Neural cell (in vitro differentiated cells): ENCODE measurements around the gene EHHADH. TPM values are rescaled to one million over a fixed set of nuclear protein-coding genes. Genes with fewer than 3 reads are reported as not detected.

ENCODE experiments used
- H2AFZ ChIP-seq: fragments of 200-600, 300-800 bp; sonication (generic), shearing (Covaris generic); 2 replicates; pipeline ENCODE4 v1.6.0; 2014; ENCODE audit warnings: low read depth, mild to moderate bottlenecking, antibody characterized with exemption, low read length, moderate library complexity
- H3F3A ChIP-seq: fragments of 200-600 bp; shearing (Covaris generic); 2 replicates; pipeline ENCODE4 v1.6.1; 2016; ENCODE audit warnings: mild to moderate bottlenecking, moderate library complexity, mixed read lengths, antibody characterized with exemption, low read length; ENCODE audit not compliant: insufficient read depth, poor library complexity, severe bottlenecking
- H3K27ac ChIP-seq: fragments of 200-600, 300-800 bp; sonication (generic), shearing (Covaris generic); 2 replicates; pipeline ENCODE4 v1.5.1; 2014; ENCODE audit warnings: mild to moderate bottlenecking, low read length, moderate library complexity
- H3K27me3 ChIP-seq: fragments of 300-800, 200-600 bp; sonication (generic), shearing (Covaris generic); 2 replicates; pipeline ENCODE4 v1.6.0; 2014; ENCODE audit warnings: mild to moderate bottlenecking, low read depth, low read length, moderate library complexity; ENCODE audit not compliant: insufficient read depth
- H3K36me3 ChIP-seq: fragments of 300-800, 200-600 bp; sonication (generic), shearing (Covaris generic); 2 replicates; pipeline ENCODE4 v1.5.1; 2014; ENCODE audit warnings: mild to moderate bottlenecking, antibody characterized with exemption, low read length, moderate library complexity; ENCODE audit not compliant: insufficient read depth
- H3K4me2 ChIP-seq: fragments of 300-800, 200-600 bp; sonication (generic), shearing (Covaris generic); 2 replicates; pipeline ENCODE4 v1.6.0; 2014; ENCODE audit warnings: mild to moderate bottlenecking, low read length
- H3K4me3 ChIP-seq: fragments of 300-800, 200-600 bp; sonication (generic), shearing (Covaris generic); 2 replicates; pipeline ENCODE4 v1.5.1; 2014; ENCODE audit warnings: mild to moderate bottlenecking, low read length, moderate library complexity
- H3K79me2 ChIP-seq: fragments of 200-600 bp; shearing (Covaris generic); replicated peaks from 2 replicates; pipeline ENCODE4 v1.6.0; 2014; ENCODE audit warnings: mild to moderate bottlenecking, low read length, moderate library complexity; ENCODE audit not compliant: insufficient read depth
- H3K9ac ChIP-seq: fragments of 300-800, 200-600 bp; sonication (generic), shearing (Covaris generic); 2 replicates; pipeline ENCODE4 v1.6.1; 2016; ENCODE audit warnings: mild to moderate bottlenecking, low read length, mixed read lengths
- H3K9me2 ChIP-seq: fragments of 200-600 bp; shearing (Covaris generic); 2 replicates; pipeline ENCODE4 v1.6.1; 2016; ENCODE audit warnings: mild to moderate bottlenecking, low read length, mixed read lengths; ENCODE audit not compliant: insufficient read depth
- H3K9me3 ChIP-seq: fragments of 200-600, 300-800 bp; sonication (generic), shearing (Covaris generic); 2 replicates; pipeline ENCODE4 v1.6.1; 2016; ENCODE audit warnings: mild to moderate bottlenecking, mixed run types, low read length, moderate library complexity, mixed read lengths
- H4K20me1 ChIP-seq: fragments of 200-600 bp; shearing (Covaris generic); 2 replicates; pipeline ENCODE4 v1.6.1; 2016; ENCODE audit warnings: mild to moderate bottlenecking, mixed run types; ENCODE audit not compliant: insufficient read depth
- EP300 ChIP-seq: fragments of 450-650 bp; conservative IDR thresholded peaks from 2 replicates; pipeline ENCODE4 v1.6.1; 2014; ENCODE audit warnings: antibody characterized with exemption, mild to moderate bottlenecking, moderate library complexity; ENCODE audit not compliant: poor library complexity, severe bottlenecking
- EZH2 ChIP-seq: fragments of 200-600, 300-800 bp; shearing (Covaris generic), sonication (generic); IDR thresholded peaks from 2 replicates; pipeline ENCODE4 v1.6.1; 2014; ENCODE audit warnings: antibody characterized with exemption, low read length, borderline replicate concordance, mild to moderate bottlenecking; ENCODE audit not compliant: insufficient read depth, poor library complexity, severe bottlenecking
- MXI1 ChIP-seq: fragments of 450-650 bp; conservative IDR thresholded peaks from 2 replicates; pipeline ENCODE4 v1.6.1; 2014; ENCODE audit warnings: antibody characterized with exemption, mild to moderate bottlenecking; ENCODE audit not compliant: poor library complexity, severe bottlenecking
- POLR2AphosphoS5 ChIP-seq: IDR thresholded peaks from 2 replicates; pipeline ENCODE4 v1.6.1; 2012
- RAD21 ChIP-seq: fragments of 450-650 bp; conservative IDR thresholded peaks from 2 replicates; pipeline ENCODE4 v1.6.1; 2014; ENCODE audit warnings: antibody characterized with exemption, mild to moderate bottlenecking, moderate library complexity
- REST ChIP-seq: IDR thresholded peaks from 2 replicates; pipeline ENCODE4 v1.6.1; 2012; ENCODE audit warnings: borderline replicate concordance
- SMC3 ChIP-seq: fragments of 450-650 bp; conservative IDR thresholded peaks from 2 replicates; pipeline ENCODE4 v1.6.1; 2014; ENCODE audit warnings: antibody characterized with exemption, mild to moderate bottlenecking, moderate library complexity; ENCODE audit not compliant: poor library complexity
- TAF1 ChIP-seq: IDR thresholded peaks from 2 replicates; pipeline ENCODE4 v1.6.1; 2012; ENCODE audit warnings: low read depth
- polyA plus RNA-seq: library from polyadenylated mRNA; depleted of rRNA; stranded (reverse); fragments of >200 nt; gene quantifications from 2 replicates; pipeline ENCODE4 v1.2.3, GENCODE V29; 2014
- TF ChIP-seq, protein P1 (sequence below): fragments of 450-650 bp; IDR thresholded peaks from 2 replicates; pipeline ENCODE4 v1.5.1; 2014; ENCODE audit warnings: antibody characterized with exemption, mild to moderate bottlenecking, moderate library complexity; ENCODE audit not compliant: poor library complexity, severe bottlenecking

Gene EHHADH
- polyA plus RNA-seq, 1 donor from 2014 or later: 2.0 TPM

DNA sequence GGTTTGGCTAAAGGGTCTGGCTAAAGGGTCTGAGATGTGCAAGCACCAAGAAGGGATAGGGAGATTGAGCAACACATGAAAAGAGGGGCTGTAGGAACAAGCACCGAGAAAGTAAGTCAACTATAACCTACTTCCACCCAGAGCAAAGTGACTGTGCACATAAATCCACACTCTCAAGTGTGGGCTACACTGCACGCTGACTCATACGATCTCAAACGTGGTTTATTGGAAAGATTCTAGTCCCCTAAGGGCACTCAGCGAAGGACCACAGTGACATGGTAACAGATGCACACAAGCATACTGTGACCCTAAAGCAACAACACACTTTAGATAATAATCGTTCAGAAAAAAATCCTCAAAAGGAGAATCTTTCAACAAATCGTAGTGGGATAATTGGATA is 48.0 kb downstream of the EHHADH start:
- Histone ChIP-seq H3K4me3 (no peak overlapping the region), H3K9me3 (no peaks in the 10 kb centered on the region), H3K36me3 (no peaks in the 10 kb centered on the region), H2AFZ (no peak overlapping the region), H3K9me2 (no peaks in the 10 kb centered on the region), H3K4me2 (no peak overlapping the region), H3K27ac (no peak overlapping the region), H3K27me3 (no peaks in the 10 kb centered on the region), H4K20me1 (no peaks in the 10 kb centered on the region), H3K9ac (no peak overlapping the region), H3K79me2 (no peaks in the 10 kb centered on the region), H3F3A (no peaks in the 10 kb centered on the region)
- no peak for TF ChIP-seq EP300
- no peak for TF ChIP-seq POLR2AphosphoS5
- TF ChIP-seq SMC3: no peak
- no peak for TF ChIP-seq MXI1
- TF ChIP-seq EZH2: no peak
- no peak for TF ChIP-seq REST
- no peak for TF ChIP-seq TAF1
- TF ChIP-seq, protein P1, sequence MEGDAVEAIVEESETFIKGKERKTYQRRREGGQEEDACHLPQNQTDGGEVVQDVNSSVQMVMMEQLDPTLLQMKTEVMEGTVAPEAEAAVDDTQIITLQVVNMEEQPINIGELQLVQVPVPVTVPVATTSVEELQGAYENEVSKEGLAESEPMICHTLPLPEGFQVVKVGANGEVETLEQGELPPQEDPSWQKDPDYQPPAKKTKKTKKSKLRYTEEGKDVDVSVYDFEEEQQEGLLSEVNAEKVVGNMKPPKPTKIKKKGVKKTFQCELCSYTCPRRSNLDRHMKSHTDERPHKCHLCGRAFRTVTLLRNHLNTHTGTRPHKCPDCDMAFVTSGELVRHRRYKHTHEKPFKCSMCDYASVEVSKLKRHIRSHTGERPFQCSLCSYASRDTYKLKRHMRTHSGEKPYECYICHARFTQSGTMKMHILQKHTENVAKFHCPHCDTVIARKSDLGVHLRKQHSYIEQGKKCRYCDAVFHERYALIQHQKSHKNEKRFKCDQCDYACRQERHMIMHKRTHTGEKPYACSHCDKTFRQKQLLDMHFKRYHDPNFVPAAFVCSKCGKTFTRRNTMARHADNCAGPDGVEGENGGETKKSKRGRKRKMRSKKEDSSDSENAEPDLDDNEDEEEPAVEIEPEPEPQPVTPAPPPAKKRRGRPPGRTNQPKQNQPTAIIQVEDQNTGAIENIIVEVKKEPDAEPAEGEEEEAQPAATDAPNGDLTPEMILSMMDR: no peak
- TF ChIP-seq RAD21: no peak

DNA sequence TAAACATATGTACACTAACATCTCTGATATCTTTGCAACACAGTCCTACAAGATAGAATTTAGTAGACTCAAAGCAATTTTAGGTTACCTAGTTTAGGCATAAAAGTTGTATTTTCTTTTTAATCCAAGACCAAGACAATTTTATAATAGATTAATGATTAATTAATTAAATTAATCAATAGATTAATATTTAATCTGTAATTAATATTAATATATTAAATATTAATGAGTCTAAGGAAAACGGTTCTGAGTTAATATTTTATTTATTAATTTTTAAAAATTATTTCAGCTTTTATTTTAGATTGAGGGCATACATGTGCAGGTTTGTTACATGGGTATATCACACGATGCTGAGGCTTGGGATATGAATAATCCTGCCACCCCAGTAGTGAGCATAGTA is 49.0 kb downstream of the EHHADH start:
- no peak overlapping the region for H3K4me3 ChIP-seq
- H4K20me1 ChIP-seq: no peaks in the 10 kb centered on the region
- no peak overlapping the region for H3K4me2 ChIP-seq
- no peaks in the 10 kb centered on the region for H3K27me3 ChIP-seq
- H3K9me2 ChIP-seq: no peaks in the 10 kb centered on the region
- H3K79me2 ChIP-seq: no peaks in the 10 kb centered on the region
- no peak overlapping the region for H2AFZ ChIP-seq
- H3K9ac ChIP-seq: no peak overlapping the region
- no peaks in the 10 kb centered on the region for H3K9me3 ChIP-seq
- no peak for TF ChIP-seq EZH2
- TF ChIP-seq RAD21: no peak
- TF ChIP-seq TAF1: no peak
- TF ChIP-seq POLR2AphosphoS5: no peak
- TF ChIP-seq EP300: no peak
- TF ChIP-seq SMC3: no peak
- TF ChIP-seq, protein P1: no peak
- no peak for TF ChIP-seq REST
- TF ChIP-seq MXI1: no peak
- H3F3A ChIP-seq: no peaks in the 10 kb centered on the region
- no peak overlapping the region for H3K27ac ChIP-seq
- no peaks in the 10 kb centered on the region for H3K36me3 ChIP-seq
